Hepatocyte (in vitro differentiated cells): Measurements from ENCODE around the gene JMJD1C. TPM values are rescaled to one million over a fixed set of nuclear protein-coding genes. Genes with fewer than 3 reads are reported as not detected.

Experiments
- DNase-seq: peaks from one replicate; pipeline ENCODE4 v3.0.0-alpha.2; 2016; ENCODE audit warnings: low spot score
- H2AFZ ChIP-seq: fragments of 200-600 bp; sonication (generic); 2 replicates; pipeline ENCODE4 v1.6.0; 2016; ENCODE audit warnings: antibody characterized with exemption, mild to moderate bottlenecking
- H3K27ac ChIP-seq: fragments of 200-600 bp; sonication (generic); 2 replicates; pipeline ENCODE4 v1.5.1; 2016; ENCODE audit warnings: mild to moderate bottlenecking
- H3K27me3 ChIP-seq: fragments of 200-600 bp; sonication (generic); 2 replicates; pipeline ENCODE4 v1.6.1; 2016
- H3K36me3 ChIP-seq: fragments of 200-600 bp; sonication (generic); replicated peaks from 2 replicates; pipeline ENCODE4 v1.5.1; 2016; ENCODE audit warnings: low read depth; ENCODE audit not compliant: insufficient read depth
- H3K4me1 ChIP-seq: fragments of 200-600 bp; sonication (generic); 2 replicates; pipeline ENCODE4 v1.5.1; 2016; ENCODE audit warnings: mild to moderate bottlenecking, moderate library complexity; ENCODE audit not compliant: insufficient read depth
- H3K4me2 ChIP-seq: fragments of 200-600 bp; sonication (generic); 2 replicates; pipeline ENCODE4 v1.6.0; 2016
- H3K4me3 ChIP-seq: fragments of 200-600 bp; sonication (generic); 2 replicates; pipeline ENCODE4 v1.5.1; 2016; ENCODE audit warnings: mild to moderate bottlenecking
- H3K79me2 ChIP-seq: fragments of 200-600 bp; sonication (generic); 2 replicates; pipeline ENCODE4 v1.6.0; 2017; ENCODE audit warnings: mild to moderate bottlenecking
- H3K9me2 ChIP-seq: fragments of 200-600 bp; sonication (generic); replicated peaks from 2 replicates; pipeline ENCODE4 v1.6.0; 2017; ENCODE audit warnings: mild to moderate bottlenecking; ENCODE audit not compliant: insufficient read depth
- H3K9me3 ChIP-seq: fragments of 200-600 bp; sonication (generic); 2 replicates; pipeline ENCODE4 v1.5.1; 2016; ENCODE audit warnings: low read depth, mild to moderate bottlenecking
- H4K20me1 ChIP-seq: fragments of 200-600 bp; sonication (generic); 2 replicates; pipeline ENCODE4 v1.6.0; 2016; ENCODE audit warnings: mild to moderate bottlenecking; ENCODE audit not compliant: insufficient read depth, poor library complexity, severe bottlenecking
- CTCF ChIP-seq: fragments of 200-600 bp; sonication (generic); IDR thresholded peaks from 2 replicates; pipeline ENCODE4 v1.5.1; 2016; ENCODE audit warnings: antibody characterized with exemption, mild to moderate bottlenecking; ENCODE audit not compliant: poor library complexity
- EZH2 ChIP-seq: fragments of 200-600 bp; sonication (generic); IDR thresholded peaks from 2 replicates; pipeline ENCODE4 v1.6.1; 2016; ENCODE audit warnings: antibody characterized with exemption, mild to moderate bottlenecking, borderline replicate concordance
- EZH2phosphoT487 ChIP-seq: fragments of 200-600 bp; sonication (generic); IDR thresholded peaks from one replicate; pipeline ENCODE4 v1.6.1; 2018; ENCODE audit warnings: antibody characterized with exemption, mild to moderate bottlenecking, low read depth, moderate library complexity; ENCODE audit not compliant: unreplicated experiment, severe bottlenecking
- WGBS: methylation state at CpG from one replicate; pipeline ENCODE4 v1.1.6; 2016; ENCODE audit warnings: low lambda C conversion rate; ENCODE audit errors: missing lambda C conversion rate; 5-methylcytosine and 5-hydroxymethylcytosine counted together
- polyA plus RNA-seq: library from polyadenylated mRNA; unstranded; fragments of >200 nt; fragmentation: Nextera tagmentation; extraction: Ambion mirVana; gene quantifications from 2 replicates; pipeline ENCODE4 v1.2.1, GENCODE V29; 2016
- total RNA-seq: library from RNA; depleted of rRNA; stranded (reverse); fragments of >200 nt; gene quantifications from 2 replicates; pipeline ENCODE4 v1.2.3, GENCODE V29; 2014

JMJD1C gene
- total and polyA plus RNA-seq, 2 experiments from 2014 or later: 43.2 to 177 TPM

GRCh38 chr10:63210611-63211196 is 255.1 kb downstream of the JMJD1C start:
- Histone ChIP-seq H3K9me2 (no peaks in the 10 kb centered on the region), H3K27me3 (no peaks in the 10 kb centered on the region), H3K27ac (no peak overlapping the region), H3K36me3 (no peaks in the 10 kb centered on the region), H3K9me3 (no peaks in the 10 kb centered on the region), H3K4me1 (peaks cover 10% of the 10 kb centered on the region), H3K4me2 (no peak overlapping the region), H3K4me3 (no peak overlapping the region), H2AFZ (no peak overlapping the region), H3K79me2 (peaks cover 55% of the 10 kb centered on the region), H4K20me1 (peaks cover 31% of the 10 kb centered on the region)
- TF ChIP-seq EZH2 (no peak), EZH2phosphoT487 (no peak), CTCF (no peak)
- DNase-seq: no peak
- WGBS: 65% methylated on average over 3 of the region's 3 CpGs

GRCh38 chr10:63209705-63210104 is 256.1 kb downstream of the JMJD1C start:
- Histone ChIP-seq H4K20me1 (peaks cover 31% of the 10 kb centered on the region), H3K4me1 (peaks cover 10% of the 10 kb centered on the region), H2AFZ (no peak overlapping the region), H3K79me2 (peaks cover 51% of the 10 kb centered on the region), H3K27me3 (no peaks in the 10 kb centered on the region), H3K9me3 (no peaks in the 10 kb centered on the region), H3K9me2 (no peaks in the 10 kb centered on the region), H3K4me3 (no peak overlapping the region), H3K36me3 (no peaks in the 10 kb centered on the region), H3K27ac (no peak overlapping the region), H3K4me2 (no peak overlapping the region)
- WGBS: 85% methylated on average over 2 of the region's 2 CpGs
- DNase-seq: no peak
- TF ChIP-seq EZH2 (no peak), EZH2phosphoT487 (no peak), CTCF (no peak)

- TF ChIP-seq CTCF (no peak), EZH2phosphoT487 (no peak), EZH2 (no peak)
- no peak overlapping the region for H3K4me3 ChIP-seq
- H4K20me1 ChIP-seq: peaks cover 31% of the 10 kb centered on the region
- no peaks in the 10 kb centered on the region for H3K9me2 ChIP-seq
- H3K4me2 ChIP-seq: no peak overlapping the region
- no peaks in the 10 kb centered on the region for H3K9me3 ChIP-seq
- H3K27me3 ChIP-seq: no peaks in the 10 kb centered on the region
- H2AFZ ChIP-seq: no peak overlapping the region
- WGBS: 55% methylated on average over 2 of the region's 2 CpGs
- no peaks in the 10 kb centered on the region for H3K36me3 ChIP-seq
- H3K4me1 ChIP-seq: peaks cover 10% of the 10 kb centered on the region
- DNase-seq: no peak
- H3K79me2 ChIP-seq: peaks cover 51% of the 10 kb centered on the region
- no peak overlapping the region for H3K27ac ChIP-seq
Measured at GRCh38 chr10:63208986-63209385, 256.8 kb downstream of the JMJD1C start.
